Osteocyte (in vitro differentiated cells): ENCODE data around the gene EBF3. TPM values are rescaled to one million over a fixed set of nuclear protein-coding genes. Genes with fewer than 3 reads are reported as not detected.

Source experiments
- DNase-seq: peaks from one replicate; pipeline ENCODE4 v3.0.0; 2021; ENCODE audit warnings: mixed read lengths; ENCODE audit not compliant: unreplicated experiment; ENCODE audit errors: extremely low spot score
- H3K27ac Mint-ChIP-seq: one replicate; pipeline ENCODE4 v1.8.0; 2021; ENCODE audit warnings: mild to moderate bottlenecking, mixed read lengths; ENCODE audit not compliant: unreplicated experiment
- H3K27me3 Mint-ChIP-seq: one replicate; pipeline ENCODE4 v1.8.0; 2021; ENCODE audit warnings: mixed read lengths; ENCODE audit not compliant: unreplicated experiment
- H3K36me3 Mint-ChIP-seq: one replicate; pipeline ENCODE4 v1.8.0; 2021; ENCODE audit warnings: mixed read lengths; ENCODE audit not compliant: unreplicated experiment
- H3K4me1 Mint-ChIP-seq: one replicate; pipeline ENCODE4 v1.8.0; 2021; ENCODE audit warnings: mixed read lengths; ENCODE audit not compliant: unreplicated experiment
- H3K4me3 Mint-ChIP-seq: one replicate; pipeline ENCODE4 v1.8.0; 2021; ENCODE audit warnings: mild to moderate bottlenecking, moderate library complexity, mixed read lengths; ENCODE audit not compliant: unreplicated experiment
- H3K9me3 Mint-ChIP-seq: one replicate; pipeline ENCODE4 v1.8.0; 2021; ENCODE audit warnings: mixed read lengths; ENCODE audit not compliant: unreplicated experiment
- total RNA-seq: library from RNA; stranded (reverse); gene quantifications from 2 replicates; pipeline ENCODE4 v1.2.1, GENCODE V29; 2021
- TF ChIP-seq, protein P1 (sequence below): fragments of 200-600 bp; sonication (generic); IDR thresholded peaks from 2 replicates; pipeline ENCODE4 v1.5.0; 2021; ENCODE audit warnings: antibody characterized with exemption, mild to moderate bottlenecking, moderate library complexity

The EBF3 gene
- total RNA-seq, 1 donor from 2014 or later, result 0.59 TPM

DNA sequence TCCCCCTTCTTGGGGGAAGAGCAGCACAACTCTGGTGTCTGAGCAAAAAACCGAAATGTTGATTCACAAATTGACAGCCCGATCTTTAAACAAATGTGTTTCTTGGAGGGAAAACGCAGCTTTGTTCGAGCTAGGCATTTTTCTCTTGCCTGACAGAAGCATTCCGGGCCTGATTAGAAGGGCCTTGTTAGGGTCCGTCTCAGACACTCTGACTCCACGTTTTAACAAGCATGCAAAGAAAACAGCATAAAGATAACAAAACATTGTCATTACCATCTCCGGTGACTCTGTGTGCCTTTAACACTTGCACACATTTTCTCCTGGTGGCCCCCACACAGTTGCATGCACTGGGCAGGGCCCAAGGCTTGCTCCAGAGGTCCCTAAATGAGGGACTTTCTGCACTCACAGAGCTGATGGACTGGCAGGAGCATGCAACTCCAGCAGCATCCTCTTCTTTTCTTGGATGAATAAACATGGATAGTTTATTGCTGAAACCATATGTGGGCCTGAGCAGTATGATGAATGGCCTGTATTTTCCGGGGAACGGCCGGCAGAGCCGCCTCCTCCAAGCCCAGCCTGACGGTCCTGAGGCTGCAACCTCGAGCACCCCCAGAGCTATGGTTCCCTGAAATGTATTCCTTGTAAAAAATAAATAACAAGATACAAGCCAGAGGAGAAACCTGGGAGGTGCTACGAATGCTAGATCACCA lies 50.9 kb downstream of the EBF3 start:
- Mint-ChIP-seq H3K27me3 (no peaks in the 10 kb centered on the region), H3K9me3 (no peaks in the 10 kb centered on the region), H3K4me1 (peaks cover 6% of the 10 kb centered on the region), H3K36me3 (no peaks in the 10 kb centered on the region), H3K4me3 (no peak overlapping the region), H3K27ac (no peak overlapping the region)
- TF ChIP-seq, protein P1, sequence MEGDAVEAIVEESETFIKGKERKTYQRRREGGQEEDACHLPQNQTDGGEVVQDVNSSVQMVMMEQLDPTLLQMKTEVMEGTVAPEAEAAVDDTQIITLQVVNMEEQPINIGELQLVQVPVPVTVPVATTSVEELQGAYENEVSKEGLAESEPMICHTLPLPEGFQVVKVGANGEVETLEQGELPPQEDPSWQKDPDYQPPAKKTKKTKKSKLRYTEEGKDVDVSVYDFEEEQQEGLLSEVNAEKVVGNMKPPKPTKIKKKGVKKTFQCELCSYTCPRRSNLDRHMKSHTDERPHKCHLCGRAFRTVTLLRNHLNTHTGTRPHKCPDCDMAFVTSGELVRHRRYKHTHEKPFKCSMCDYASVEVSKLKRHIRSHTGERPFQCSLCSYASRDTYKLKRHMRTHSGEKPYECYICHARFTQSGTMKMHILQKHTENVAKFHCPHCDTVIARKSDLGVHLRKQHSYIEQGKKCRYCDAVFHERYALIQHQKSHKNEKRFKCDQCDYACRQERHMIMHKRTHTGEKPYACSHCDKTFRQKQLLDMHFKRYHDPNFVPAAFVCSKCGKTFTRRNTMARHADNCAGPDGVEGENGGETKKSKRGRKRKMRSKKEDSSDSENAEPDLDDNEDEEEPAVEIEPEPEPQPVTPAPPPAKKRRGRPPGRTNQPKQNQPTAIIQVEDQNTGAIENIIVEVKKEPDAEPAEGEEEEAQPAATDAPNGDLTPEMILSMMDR, result no peak
- DNase-seq, result no peak

DNA sequence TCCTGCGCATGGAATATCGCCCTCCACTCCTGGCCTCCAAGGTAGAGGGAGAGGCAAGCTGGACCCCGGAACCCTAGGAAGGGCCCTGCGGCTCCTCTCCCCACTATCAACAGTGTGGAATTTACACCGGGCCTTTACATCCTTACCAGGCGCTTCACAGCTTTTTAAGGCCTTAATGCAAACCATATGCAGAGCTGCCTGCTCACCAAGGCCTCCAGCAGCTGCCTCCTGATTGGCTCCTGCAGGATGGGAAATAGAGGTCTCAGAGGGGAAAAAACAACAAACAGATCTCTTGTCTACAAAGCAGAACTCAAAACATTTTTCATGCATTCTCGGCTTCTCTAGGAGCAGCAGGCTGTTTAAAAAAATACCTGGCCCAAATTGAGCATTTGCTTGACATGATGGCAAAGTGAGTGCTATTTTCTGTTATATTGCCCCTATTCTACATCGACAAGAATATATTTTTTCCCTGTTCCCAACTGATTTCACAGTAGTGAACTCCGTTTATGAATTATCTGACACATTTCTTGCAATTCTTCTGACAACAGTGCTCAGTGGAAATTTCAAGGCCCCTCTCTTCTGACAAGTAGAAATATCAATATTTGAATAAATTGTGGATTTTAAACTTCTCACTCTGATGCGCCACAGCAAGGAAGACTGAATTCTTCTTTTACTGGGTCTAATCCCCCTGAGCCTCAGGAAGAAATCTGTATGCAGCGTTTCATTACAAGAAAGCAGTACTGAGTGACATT lies 51.7 kb downstream of the EBF3 start:
- no peaks in the 10 kb centered on the region for H3K9me3 Mint-ChIP-seq
- H3K27ac Mint-ChIP-seq, result no peak overlapping the region
- no peak for DNase-seq
- no peaks in the 10 kb centered on the region for H3K27me3 Mint-ChIP-seq
- no peak overlapping the region for H3K4me3 Mint-ChIP-seq
- no peaks in the 10 kb centered on the region for H3K36me3 Mint-ChIP-seq
- TF ChIP-seq, protein P1, result no peak
- H3K4me1 Mint-ChIP-seq, result peaks cover 6% of the 10 kb centered on the region

DNA sequence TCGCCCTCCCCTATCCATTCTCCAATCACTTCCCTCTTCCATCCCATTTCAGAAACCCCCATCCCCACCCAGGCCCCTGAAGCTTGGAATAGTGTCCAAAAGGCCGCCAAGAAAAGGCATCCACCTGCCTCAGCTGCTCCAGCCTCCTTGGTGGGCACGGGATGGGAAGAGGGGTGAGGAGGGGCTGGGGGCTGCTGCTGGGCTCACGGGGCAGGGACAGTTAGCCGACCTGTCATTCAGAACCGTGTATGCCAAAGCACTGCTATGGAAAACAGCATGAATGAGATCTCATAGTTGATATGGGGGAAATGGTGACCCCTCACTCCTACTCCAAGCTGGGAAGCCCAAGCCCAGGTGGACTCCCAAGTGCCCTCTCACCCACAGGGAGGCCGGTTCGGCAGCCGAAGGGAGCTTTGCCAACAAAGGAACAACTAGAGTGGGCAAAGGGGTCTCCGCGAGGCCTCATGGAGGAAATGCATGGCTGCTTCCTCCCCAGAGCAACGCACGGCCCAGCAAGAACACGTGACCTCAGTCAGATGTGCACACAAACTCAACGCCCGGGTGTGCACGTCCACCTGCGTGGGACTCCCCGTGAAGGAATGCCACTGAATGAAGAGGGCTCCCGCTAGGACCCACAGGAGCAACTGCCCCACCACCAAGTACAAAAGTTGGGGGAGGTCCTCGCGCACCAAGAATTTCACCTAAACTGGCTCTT lies 52.5 kb downstream of the EBF3 start:
- Mint-ChIP-seq H3K9me3 (no peaks in the 10 kb centered on the region), H3K36me3 (no peaks in the 10 kb centered on the region), H3K4me3 (no peak overlapping the region), H3K27ac (no peak overlapping the region), H3K4me1 (peaks cover 6% of the 10 kb centered on the region), H3K27me3 (no peaks in the 10 kb centered on the region)
- no peak for DNase-seq
- TF ChIP-seq, protein P1, result no peak

DNA sequence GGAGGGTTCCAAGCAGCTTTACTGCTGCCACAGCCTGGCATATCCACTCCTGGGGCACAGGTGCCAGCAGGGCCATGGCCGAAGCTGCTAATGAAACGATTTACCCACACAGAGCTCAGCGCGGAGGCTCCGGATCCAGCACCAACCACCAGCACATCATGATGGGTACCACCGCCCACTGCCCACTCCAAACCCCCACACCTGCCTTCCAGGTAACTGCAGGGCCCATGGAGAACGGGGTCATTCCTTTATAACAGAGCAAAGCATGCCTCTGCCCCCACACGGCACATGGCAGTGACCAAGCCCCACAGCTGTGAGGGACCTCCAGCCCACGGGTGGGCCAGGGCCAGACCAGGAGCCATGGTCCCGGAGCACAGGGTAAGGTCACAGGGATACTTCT lies 53.2 kb downstream of the EBF3 start:
- no peaks in the 10 kb centered on the region for H3K36me3 Mint-ChIP-seq
- no peak overlapping the region for H3K27ac Mint-ChIP-seq
- TF ChIP-seq, protein P1, result no peak
- peaks cover 6% of the 10 kb centered on the region for H3K4me1 Mint-ChIP-seq
- no peak overlapping the region for H3K4me3 Mint-ChIP-seq
- no peak for DNase-seq
- H3K9me3 Mint-ChIP-seq, result no peaks in the 10 kb centered on the region
- H3K27me3 Mint-ChIP-seq, result no peaks in the 10 kb centered on the region
